T1000 (cell line): ENCODE results near the gene ZMYND8.
A peak's percentile ranks its signal among the peaks of the same experiment; 100 is the strongest.

ENCODE experiments used
- DNase-seq: peaks from one replicate; lab custom pipeline; 2025; ENCODE audit warnings: mixed read lengths; lab: John Stamatoyannopoulos, UW

The ZMYND8 gene

DNA sequence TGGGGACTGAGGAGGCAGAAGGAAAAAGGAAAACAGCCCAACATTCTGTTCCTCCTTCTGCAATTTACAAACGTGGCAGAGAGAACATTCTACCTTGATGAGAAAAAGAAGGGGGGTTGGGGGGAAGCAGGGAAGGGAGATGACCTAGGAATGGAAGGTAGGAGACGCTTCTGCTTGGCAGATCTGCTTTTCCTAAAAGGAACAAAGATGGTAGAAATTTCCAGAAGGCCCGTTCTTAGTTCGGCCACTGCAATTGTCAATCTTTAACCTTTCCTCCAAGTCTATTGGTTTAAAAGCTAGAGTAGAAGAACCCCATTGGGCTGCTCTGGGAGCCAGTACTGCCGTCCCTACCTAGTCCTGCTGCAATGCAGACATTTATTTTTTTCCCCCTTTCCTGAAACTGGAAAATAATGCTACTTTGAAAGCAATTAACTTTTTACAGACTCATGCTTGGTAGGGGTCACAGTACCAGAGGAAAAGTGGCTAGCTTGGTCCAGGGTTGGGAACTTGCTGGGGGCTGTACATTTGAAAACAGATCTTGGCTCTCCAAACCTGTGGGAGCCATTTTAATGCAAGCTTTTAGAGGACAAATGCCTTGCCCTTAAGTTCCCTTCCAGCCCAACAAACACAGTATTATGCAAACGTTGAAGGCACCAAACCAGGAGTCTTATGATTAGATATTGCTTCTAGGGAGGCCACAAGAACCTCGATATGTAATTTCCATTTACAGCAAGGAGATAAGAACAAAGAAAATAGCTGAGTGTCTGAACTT is 2.6 kb downstream of the ZMYND8 start:
- no peak for DNase-seq

DNA sequence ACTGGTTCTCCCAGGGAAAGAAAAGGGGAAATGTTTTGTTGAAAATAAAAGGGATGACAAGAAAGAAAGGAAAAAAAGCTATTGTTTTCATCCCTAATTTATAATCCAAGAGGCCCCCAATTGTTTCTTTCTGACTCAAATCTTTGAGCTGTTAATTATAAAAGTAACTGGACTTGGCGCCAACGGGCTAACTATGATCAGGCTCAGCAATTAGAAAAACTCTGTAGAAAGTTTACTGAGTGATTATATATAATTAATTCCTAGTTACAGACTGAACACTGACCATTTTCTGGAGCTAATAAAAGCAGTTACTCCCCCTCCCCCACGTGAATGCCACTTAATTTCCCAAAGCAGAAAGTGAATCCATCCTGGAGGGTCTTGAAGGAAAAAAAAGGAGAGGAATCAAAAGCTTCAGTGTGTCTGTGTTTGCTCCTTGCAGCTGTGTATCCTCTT is 3.2 kb downstream of the ZMYND8 start:
- no peak for DNase-seq

DNA sequence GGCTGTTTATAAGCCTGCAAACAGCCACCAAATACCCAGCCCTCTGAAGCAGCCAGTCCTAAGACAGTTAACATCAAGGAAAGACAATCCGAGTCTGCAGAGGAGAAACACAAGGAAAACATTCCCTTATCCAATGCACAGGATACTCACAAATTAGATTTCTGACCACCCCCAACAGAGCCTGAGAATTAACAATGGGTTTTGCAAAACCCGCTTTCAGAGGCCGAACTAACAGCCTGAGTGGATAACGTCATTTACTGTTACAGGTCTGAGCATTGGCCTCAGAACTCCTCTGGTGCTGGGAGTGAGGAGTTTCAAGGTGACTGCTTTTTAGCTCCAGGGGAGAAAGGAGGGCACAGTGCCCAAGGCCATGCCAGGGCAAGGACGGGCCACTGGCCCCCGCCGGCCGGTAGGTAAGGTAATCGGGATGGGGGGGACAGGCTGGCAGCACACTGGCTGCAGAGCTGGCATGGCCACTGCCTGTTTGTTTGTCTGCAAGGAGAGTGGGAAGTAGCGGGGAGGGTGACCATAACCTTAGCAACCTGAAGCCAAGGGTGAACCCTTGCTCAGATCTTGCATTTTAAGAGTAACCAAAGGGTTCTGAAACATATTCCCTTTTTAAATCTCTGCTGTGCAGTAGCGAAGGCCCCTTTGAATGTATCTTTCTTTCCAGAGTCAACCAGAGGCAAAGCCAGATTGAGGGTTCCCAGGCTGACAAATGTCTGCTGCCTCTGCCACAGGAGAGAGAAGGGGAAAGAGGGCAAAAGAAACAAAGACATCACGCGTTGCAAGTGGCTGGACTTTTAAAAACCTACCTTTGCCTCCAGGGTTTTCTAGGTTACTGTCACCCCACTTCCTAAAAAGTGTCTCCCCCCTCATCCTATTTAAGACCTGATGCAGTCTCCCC is 3.9 kb downstream of the ZMYND8 start:
- DNase-seq = no peak

DNA sequence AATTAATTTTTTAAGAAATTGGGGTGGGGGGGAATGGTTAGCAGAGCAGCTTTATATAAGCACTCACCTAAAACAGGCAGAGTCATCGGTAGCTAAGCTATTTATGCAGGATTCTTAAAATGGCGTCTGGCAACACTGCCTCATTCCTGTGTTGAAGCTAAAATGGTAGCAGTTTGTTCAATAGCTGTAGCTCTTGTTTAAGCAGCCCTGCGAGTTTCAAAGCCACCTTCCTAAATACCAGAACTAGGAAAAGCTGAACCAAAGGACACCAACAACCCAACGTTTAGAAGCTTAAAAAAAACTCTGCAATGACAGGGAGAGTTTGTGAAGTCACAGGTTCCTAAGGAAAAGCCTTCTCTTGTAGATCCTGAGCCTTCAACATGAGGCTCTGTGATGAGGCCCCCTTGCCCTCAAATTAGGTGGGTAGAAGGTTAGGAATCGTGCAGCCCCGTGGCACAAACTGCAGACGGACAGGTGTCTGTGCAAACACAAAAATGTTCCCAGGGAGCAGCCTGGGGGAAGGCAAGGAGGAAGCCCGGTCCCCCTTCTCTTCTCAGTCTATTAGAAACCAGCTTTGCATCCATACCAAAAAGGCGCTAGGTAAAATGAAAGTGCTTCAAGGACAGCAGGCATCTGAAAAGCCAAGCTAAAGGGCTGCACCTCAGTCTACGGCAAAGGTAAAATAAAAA is 4.7 kb downstream of the ZMYND8 start:
- DNase-seq = no peak

DNA sequence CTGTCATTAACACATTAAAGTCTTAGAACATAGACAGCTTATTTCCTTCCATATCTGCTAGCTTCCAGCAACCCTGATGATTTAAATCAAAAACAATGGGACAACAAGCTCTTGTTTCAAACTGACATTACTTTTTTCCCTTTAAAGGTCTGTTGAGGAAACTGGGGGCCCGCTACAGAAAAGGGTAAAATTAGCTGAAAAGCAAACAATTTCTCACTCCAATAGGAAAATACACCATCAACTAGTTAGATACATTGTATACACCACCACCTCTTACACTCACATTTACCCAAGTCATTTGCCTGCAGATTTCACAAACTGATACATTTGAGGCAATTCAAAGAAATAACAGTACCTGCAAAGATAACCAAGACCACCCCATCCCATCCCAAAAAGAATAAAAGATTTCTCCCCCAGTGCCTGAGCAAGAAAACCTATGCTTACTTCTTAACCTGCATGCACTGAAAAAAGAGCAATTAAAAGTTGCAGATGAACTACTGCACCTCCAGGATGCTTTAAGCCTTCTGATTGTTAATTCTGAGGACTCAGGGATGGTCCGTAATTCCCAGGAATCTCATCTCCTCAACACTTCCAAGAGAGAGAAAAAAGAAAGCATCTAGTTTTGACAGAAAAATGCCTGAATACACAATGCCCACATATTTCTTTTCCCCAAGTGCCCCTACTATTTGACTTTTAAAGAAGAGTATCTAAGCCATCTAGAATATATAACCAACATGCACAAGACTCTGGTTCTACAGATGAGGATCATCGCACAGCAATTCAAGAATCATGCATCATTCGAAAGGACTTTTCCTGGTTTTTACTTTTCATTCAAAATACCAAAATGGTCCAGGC is 5.6 kb downstream of the ZMYND8 start:
- no peak for DNase-seq

DNA sequence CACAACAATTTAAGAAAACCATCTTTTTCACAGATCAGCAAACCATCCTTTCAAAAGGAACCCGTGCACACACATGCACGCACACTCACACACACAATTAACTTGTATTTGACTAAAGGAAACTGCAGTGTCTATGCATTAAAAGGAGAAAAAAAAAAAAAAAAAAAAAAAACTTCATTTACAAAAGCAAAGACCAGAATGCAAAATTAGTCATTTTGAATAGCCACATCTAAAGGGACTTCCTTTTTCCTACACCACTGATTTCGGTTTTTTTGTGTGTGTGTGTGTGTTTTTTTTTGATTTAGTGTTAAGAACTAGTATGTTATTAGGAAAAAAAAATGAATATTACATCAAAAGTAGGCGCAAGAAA is 6.3 kb downstream of the ZMYND8 start:
- no peak for DNase-seq

DNA sequence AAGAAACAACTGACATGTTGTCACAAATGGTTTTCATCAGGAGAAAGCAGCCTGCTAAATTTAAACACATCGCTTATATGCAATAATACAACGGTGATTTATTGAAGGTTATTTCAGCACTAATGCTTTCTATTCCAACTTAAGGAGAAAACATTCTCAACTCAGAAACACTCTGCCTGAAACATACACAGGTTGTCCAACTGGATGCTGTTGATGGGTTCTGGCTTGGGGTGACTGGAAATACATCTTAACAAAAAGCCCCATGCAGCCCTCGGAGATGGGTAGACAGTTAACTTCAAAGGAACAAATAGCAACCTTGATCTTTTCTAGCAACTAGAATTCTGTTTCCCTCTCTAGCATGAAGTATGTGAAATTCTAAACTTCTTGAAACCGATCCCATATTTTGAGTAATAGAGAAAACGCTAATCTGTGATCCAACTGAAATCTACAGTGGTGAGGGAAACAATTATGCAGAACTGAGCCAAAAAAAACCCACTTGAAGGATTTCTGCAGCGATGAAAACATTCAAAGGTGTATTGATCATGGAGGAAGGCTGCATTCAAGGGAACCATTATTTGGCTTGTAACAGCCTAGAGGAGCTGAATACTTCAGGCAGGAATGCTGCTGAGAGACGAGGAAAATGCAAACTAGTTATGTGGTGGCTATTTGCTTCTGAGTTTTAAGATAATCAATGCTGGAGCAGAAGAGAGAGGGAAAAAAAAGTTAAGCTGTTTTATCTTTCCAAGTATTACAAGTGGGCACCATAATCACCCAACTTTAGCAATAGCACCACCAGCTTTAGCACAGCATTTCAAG is 6.9 kb downstream of the ZMYND8 start:
- no peak for DNase-seq

DNA sequence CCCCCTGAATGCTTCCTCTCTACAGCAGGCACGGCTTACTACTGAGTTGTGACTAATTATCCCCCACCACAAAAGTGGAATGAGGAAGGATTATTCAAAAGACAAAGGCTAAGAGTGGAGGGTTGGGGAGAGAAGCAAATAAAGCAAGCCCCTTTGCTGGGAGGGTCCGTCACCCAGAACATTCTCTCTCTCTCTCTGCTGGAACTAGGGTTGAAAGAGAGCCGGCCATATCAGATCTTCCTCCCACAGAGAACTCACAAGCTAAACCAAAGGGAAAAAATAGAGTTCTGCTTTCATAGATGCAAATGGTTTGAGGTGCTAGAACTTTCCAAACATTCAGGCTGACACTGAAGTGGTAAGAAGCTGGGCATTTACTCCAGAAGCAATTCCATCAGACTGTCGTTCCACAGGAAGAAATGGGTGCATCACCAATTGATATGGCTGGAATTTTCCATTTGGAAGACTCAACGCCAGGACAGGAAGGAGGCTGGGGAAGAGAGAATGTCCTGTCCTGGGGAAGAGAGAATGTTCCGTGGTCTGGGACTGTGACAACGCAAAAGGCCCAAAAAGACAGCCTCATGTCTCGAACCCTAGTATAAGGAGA is 7.9 kb downstream of the ZMYND8 start:
- no peak for DNase-seq

DNA sequence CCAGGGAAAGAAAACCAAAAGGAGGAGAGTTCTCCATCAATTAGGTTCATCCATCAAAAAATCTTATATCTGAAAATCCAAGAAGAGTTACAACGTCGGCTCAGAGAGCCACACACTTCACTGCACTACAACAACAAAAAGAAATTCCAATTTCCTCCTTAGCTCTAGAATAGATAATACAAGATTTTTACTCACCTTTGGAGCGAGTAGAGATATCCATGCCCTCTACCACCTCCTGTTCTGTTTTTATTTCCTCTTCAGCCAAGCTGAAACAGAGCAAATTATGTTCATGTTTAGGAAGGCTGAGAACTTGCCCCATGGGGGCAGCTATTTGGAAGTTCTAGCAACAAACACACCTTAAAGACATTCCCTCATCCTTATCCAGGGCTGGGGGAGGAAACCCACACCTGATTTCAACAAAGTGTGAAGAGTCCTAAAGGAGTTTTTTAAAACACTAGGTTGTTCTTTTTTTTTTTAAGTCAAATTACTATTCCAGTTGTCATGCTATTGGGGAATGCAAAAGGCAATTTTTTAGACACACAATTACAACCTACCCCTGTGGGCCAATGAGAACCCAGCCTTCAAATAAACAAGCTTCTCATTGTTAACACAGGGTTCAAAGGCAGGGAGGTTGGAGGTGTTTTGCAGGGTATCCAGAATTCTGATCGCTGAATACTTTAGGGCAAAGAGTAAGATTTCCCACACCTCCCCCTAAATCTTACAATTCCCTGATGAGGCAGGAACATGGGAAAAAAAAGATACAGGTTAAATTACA is 8.7 kb downstream of the ZMYND8 start:
- DNase-seq = no peak

DNA sequence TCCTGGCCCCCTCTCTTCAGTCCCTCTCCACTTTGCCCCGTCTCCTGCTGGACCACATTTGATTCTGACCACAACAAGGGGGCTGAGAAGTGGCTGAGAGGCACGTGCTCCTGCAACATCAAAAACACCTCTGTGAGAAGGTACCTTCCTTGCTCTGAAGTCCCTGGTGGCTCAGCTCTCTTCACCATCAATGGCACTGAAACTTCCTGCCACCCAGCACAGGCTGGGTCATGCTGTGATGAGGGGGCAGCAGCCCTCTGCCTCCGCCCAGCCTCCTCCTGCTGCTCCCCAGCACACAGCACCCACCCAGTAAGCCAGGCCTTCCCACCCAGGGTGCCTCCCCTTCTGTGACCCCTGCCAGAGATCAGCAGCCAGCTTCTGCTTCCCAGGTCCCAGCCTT is 10.3 kb downstream of the ZMYND8 start:
- no peak for DNase-seq

DNA sequence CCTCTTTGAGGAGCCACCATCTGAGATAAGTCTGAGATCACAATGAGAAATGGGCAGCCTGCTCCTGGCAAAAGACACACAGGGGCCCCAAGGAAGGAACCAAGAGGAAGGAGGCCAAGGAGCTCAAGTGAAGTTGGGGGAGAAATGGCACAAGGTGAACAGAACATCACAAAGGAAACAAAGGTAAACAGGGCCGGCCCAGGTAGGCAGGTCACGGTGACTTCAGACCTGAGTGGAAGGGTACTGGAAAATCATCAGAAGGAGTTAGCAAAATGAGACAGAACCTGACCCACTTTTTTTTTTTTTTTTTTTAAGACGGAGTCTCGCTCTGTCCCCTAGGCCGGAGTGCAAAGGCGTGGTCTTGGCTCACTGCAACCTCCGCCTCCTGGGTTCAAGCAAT is 11.3 kb downstream of the ZMYND8 start:
- DNase-seq = no peak

DNA sequence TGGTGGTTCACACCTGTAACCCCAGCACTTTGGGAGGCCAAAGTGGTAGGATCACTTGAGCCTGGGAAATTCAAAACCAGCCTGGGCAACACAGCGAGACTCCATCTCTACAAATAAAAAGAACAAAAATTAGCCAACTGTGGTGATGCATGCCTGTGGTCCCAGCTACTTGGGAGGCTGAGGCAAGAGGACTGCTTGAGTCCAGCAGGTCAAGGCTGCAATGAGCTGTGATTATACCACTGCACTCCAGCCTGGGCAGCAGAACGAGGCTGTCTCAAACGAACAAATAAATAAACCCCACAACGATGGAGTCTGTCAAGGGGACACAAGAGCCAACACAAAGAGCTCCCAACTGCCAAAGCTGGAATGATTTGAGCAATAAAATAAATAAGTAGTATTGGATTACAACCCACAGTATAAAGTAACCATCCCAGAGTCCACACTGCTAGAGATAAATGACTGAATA is 13.5 kb downstream of the ZMYND8 start:
- no peak for DNase-seq

DNA sequence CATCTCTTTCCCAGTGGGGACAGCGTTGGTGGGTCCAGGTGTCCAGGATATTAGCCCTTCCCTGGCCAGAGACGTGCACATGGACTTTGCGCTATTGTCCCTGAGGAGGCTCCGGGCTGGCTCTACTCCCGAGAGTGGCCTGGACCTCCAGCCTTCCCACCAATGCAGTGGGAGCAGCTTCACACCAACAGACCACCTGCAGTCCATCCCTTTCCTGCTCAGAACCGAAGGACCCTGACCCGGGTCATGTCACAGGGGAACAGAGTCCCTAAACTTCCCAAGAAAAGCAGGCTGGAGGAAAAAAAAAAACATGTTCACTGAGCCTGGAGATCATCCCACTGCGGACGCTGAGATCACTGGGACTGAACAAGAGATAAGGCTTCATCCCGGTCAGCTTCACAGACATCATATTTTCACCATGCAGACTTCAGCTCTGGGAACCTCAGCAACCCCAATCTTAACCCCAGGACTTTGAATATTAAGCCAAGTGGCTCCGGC is 18.3 kb downstream of the ZMYND8 start:
- DNase-seq = no peak

DNA sequence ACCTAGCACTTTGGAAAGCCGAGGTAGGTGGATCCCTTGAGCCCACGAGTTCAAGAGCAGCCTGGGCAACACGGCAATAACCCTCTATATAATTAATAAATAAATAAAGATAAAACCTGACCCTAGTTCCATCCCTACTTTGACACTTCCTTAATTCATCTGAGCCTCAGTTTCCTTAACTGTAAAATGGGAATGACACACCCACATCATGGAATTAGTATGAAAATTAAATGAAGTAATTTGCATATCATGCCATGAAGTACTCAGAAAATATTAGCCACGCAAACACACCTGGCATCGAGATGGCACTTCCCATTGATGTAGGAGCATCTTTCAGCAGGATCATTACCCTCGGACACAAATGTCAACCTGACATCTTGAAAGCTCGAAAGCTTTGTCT is 19.1 kb downstream of the ZMYND8 start:
- DNase-seq = no peak

DNA sequence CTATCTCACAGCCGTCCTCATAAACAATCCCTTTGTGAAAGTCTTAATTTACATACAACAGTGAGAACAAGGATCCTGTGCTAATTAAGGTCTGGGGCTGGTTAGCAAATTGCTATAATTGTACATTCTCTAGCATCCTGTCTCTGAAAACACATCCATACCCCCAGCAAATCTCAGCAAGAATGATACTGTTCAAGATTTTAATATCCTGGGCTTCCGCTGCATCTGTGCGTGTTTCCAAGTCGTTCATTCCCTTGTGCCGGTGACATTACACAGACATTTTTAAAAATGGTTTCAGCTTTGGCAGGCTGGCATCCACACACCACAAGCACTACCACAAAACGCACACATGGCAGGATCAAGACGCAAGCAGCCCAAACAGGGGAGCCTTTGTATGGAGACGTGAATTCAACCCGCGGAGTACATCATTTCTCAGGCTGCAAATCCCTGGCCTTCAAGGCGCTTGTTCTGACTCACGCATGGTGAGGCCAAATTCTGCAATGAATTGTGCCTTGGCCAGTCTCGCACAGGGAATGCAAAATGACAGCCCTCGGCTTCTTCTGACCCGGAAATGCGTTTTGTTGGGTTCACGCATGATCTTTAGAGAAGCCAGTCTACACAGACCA is 20.3 kb downstream of the ZMYND8 start:
- DNase-seq = no peak

DNA sequence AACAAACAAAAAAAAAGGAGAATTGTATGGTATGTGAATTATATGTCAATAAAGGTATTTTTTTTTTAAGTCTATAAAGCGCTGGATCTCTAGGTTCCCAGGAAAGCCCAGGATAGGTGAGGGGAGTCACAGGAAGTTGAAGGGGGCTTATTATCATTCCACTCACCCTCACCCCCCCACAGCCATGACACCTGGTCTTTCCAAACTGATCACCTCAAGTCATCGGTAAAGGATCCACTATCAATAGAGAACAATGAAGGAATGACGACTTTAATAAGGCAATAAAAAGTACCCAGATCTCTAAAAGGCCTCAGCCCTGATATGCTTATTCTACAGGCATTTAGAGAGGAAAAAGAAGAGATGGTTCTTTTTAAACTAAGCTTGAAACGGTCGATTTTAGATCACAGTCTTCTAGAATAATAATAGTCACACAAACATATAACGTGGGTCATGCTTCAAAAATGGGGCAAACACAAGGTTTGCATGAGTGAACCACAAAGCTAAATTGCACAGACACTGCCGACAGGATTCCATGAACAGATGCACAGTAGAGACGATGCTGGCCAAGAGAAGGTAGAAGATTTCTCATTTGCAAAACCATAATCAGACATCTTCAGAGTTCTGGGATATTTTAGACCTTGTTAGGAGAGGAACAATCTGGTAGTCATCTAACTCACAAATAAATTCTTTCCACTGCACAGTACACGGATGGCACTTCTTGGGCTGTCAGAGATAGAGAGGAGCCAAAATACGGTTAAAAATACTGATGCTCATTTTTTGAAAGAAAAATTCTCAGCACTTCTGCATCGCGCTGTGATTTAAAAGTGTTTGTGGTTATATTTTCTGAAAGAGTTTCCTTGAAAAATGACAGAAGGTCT is 21.0 kb downstream of the ZMYND8 start:
- no peak for DNase-seq

DNA sequence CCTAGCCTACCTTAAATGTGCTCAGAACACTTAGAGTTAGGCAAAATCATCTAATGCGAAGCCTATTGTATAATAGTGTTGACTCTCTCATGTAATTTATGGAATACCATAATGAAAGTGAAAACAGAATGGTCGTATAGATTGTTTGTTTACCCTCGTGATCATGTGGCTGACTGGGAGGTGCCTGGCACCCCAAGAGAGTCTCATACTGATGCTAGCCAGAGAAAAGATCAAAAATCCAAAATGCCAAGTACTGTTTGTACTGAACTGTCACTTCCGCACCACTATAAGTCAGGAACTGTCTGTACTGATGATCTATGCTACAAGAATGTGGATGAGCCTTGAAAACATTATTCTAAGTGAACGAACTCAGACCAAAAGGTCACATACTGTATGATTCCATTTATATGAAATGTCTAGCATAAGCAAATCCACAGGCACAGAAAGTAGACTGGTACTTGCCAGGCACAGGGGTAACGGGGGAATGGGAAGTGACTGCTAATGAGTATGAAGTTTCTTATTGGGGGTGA is 22.4 kb downstream of the ZMYND8 start:
- peak; percentile 68 for DNase-seq
